Glomerular endothelial cell (primary cell): ENCODE data around the gene GRIA1. TPM values are rescaled to one million over a fixed set of nuclear protein-coding genes. Genes with fewer than 3 reads are reported as not detected.

ENCODE experiments used
- DNase-seq: peaks from one replicate; pipeline ENCODE4 v3.0.0-alpha.2; 2011; ENCODE audit warnings: low read depth, low spot score; ENCODE audit errors: extremely low read depth
- total RNA-seq: library from RNA; depleted of rRNA; stranded (reverse); fragments of >200 nt; gene quantifications from 2 replicates; pipeline ENCODE4 v1.2.3, GENCODE V29; 2015

GRIA1 gene
- total RNA-seq, 1 donor from 2014 or later, result not detected

DNA sequence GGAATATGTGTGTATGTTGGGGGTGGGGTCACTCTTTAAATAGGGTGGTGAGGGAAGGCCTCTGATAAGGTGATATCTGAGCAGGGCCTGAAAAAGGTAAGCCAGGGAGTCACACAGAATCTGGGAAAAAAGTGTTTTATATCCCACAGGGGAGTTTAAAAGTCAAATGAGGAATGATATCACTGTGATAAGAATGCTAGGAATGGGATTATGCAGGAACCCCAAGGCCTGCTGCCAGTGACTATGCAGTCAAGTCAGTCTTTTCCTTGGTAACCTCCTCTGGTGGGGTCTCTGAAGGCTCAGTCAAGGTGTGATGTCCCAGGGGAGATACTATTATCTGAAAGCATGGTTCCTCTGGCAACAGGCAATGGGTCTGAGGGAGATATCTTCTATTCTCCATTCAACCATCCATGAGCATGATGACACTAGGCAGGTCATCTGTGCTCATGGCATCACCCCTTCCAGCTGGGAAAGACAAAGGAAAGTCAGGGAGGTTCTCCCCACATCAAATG lies 53.5 kb downstream of the GRIA1 start:
- DNase-seq, result no peak

DNA sequence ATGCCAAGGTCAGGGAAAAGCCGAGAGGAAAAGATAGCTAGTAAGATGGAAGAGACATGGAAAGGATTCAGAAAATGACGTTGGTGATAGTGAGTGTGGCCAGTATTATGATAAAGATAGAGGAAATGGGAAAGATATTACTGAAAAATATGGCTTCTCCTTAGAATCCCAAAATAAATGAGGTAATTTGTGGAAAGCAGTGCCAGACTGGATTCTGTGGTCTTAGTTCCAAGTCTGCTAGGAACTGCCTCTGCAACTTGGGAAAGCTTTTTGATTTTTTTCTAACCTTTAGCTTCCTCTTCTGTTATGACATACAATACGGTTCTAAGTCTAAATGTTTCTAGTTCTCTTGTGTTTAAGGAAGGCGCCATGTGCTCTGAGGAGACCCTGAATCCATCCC lies 54.2 kb downstream of the GRIA1 start:
- no peak for DNase-seq

DNA sequence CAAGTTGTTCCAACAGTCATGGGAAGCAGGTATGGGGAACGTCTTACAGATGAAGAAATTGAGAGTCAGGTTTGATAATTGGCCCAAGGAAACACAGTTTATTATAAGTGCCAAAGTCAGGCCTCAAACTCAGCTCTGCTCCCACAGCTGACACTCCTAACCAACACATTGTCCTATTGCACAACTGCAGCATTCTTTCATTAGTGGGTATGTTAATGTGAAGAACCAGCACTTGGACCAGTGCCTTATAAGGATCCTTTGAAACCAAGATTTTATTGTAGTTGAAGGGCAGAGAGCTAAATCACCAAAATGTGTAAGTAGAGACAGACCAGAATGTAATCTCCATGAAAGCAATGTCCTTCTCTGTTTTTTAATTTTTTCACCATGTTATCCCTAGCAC lies 56.1 kb downstream of the GRIA1 start:
- no peak for DNase-seq

DNA sequence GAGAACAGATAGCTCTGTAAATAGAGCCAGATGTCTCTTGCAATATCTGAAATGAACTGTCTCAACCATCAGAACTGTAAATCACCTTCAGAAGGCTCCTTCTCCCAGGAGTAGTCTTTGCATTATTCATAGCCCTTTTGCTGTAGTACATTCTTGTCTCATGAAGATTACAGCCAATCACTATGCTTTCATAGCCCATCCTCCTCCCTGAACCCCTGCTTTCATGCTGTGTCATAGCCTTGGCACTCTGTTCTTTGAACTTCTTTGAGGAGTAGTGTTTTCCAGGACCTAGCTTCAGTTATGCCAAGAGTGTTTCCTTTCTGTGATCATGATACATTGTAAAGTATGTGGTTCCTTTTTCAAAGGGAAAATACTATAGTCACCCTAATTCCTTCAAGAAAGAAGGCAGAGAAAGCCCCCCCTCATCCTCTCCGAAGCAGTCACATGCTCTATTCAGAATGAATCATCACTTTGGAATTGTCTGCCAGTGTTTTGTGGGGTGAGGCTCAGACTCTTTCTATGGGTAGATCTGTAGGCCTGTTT lies 61.1 kb downstream of the GRIA1 start:
- peak; percentile 79 for DNase-seq

DNA sequence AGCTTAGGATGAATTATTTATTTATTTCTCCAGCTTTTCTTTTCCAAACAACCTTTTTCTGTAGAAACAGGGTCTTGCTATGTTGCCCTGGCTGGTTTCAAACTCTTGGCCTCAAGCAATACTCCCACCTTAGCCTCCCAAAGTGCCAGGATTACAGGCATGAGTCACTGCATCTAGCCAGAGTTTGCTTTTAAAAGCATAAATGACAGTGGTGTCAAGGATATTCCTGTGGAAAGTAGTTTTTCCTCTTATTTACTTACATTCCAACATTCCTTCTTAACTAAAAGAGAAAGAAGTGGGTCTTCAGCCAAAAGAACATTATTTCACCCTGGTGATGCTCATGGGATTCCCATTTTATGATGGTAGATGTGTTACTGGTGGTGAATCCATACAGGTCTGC lies 62.4 kb downstream of the GRIA1 start:
- DNase-seq, result no peak

DNA sequence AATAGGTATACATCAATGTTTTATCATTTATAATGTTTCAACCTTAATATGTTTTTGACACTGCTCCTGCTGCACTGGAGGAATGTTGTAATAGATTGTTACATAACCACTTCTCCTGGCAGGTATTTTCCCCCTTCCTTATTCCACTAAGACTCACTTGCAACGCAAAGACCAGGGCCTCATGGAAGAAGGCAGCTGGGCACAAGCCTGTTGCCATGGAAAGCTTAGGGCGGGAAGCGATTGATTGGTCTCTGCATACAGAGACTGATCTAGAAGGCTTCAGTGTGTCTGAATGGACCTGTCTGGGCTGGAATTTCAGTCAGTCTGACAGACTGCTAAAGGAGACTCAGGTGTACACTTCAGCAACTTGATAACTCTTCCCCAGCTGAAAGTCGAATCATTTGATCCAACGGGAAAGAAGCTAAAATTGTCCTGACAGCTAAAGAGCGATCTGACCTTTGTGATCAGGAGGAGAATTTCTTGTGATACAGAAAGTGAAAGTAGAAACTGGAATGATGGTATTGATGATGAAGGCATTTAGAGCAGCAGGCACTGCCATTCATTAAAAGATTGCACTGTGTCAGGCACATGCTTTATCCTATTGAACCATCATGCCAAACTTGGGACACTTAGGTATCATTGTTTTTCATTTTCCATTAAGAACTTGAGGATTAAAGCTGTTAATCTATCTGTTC lies 65.1 kb downstream of the GRIA1 start:
- DNase-seq, result no peak

DNA sequence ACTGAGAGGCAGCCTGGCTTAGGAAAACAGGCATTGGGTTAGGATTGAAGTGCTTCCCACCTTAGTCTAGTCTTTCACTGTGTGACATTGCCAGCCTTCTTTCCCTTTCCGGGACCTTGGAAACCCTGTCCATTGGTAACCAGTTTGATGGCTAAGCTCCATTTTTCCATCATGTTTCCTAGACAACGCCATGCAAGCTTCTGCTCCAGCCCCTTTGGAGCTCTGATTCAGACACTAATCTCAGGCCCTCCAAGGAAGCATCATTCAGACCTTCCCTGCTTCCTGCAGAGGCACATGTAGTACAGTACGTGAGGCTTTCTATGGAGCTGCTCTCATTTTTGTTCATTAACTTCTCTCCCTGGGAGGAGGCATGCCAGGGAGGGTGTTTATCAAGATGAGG lies 68.5 kb downstream of the GRIA1 start:
- no peak for DNase-seq

DNA sequence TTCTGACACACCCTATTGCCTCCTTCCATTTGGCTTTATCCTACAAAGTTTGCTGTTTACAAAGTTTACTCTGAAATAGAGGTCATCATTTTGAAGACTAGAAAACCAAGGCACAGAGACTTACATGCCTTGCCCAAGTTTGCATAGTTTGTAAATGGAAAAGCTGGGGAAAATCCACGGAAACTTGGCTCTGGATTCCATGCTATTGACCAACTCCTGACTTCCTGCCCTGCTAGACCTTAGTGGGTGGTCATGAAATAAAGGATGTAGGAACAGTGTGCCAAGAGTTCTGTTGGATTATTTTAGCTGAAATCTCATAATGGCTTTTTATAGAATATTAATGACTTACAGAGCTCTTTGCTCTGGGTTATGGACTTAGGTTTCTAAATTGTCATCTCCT lies 69.5 kb downstream of the GRIA1 start:
- DNase-seq, result no peak

DNA sequence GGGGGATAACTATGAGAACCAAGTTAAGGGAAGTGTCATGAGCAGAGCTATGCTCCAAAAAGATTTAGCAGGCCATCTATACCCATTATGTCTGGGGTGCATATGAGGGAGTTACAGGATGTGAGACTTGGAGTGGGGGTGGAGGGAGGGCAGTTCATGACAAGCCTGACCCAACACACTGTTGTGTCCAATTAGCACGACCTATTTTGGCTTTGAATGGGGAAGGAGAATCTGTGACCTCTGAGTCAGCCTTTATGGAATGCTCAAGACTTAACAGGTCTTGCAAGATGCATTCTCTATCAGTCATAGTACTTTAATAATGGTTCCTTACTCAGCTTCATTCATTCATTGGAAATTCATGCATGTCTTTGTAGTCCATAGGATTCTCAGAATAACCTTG lies 71.7 kb downstream of the GRIA1 start:
- DNase-seq, result no peak

DNA sequence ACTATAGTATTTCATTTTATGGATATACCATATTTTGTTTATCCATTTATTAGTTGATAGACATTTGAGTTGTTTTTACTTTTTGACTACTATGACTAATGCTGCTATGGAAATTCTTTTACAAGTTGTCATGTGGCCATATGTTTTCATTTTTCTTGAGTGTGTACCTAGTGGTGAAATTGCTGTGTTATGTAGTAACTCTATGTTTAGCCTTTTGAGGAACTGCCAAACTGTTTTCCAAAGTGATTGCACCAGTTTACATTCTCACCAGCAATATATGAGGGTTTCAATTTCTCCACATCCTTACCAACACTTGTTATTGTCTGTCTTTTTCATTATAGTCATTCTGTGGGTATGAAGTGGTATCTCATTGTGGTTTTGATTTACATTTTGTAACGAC lies 75.4 kb downstream of the GRIA1 start:
- DNase-seq, result no peak

DNA sequence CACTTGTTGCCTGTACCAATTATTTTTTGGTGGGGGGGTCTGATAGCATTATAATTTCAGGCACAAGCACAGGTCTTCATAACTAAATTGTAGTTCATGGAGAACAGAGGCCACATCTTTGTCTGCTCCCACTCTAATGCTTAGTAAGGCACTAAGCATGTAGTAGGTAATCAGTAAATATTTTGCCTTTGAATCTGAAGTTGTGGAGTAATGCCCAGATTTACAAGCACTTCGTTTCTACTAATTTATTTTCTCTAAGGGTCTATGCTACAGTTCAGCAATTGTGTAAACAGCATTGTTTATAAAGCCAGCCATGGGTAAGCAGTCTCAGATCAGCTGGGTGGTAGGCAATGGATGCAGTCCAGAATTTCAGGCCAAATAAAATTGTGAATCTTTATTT lies 78.6 kb downstream of the GRIA1 start:
- DNase-seq, result no peak

DNA sequence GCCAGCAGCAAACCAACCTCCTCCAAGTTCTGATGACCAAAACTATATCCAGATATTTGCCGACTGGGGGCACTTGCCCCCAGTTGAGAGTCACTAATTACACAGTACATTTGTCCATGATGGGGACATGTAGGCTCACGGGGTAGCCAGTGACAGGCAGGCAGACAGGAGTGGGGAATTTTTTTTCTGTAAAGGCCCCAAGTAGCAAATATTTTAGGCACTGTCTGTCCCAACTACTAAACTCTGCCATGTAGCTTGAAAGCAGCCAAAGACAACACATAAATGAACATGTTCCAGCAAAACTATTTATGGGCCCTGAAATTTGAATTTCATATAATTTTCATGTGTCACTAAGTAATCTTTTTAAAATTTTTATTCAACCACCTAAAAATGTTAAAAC lies 80.7 kb downstream of the GRIA1 start:
- DNase-seq, result no peak

DNA sequence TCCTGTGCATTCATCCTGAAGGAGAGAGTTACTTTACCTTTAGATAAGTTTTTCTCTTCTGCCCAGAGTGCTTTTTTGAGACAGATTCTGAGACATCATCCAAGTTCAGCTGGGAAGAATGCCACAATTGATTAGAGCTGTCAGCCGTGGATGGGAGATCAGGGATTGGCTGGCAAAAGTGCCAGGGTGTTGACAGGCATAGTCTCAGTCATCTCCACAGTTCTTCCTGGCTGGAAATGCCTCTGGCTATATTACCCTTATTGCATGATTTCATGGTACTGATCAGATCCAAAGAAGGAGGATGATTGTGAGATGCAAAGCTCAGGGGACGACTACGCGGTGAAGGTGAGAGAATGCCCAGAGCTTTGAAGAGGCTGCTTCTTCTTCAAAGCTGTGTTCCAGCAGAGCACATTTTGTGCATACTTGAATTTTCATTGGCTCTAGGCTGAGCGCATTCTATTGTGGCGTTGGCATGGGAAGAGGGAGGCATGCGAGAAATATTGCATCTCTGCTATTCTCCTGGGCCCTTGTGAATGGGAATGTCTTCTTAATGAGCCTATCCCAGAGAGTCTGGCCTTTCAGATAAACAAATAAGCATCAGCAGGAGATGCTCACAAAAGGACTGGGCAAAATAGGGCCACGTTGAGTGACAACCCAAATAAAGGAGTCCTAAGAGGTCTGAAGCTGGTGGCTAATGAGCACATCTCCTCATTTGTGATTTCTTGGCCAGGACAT lies 82.1 kb downstream of the GRIA1 start:
- no peak for DNase-seq

DNA sequence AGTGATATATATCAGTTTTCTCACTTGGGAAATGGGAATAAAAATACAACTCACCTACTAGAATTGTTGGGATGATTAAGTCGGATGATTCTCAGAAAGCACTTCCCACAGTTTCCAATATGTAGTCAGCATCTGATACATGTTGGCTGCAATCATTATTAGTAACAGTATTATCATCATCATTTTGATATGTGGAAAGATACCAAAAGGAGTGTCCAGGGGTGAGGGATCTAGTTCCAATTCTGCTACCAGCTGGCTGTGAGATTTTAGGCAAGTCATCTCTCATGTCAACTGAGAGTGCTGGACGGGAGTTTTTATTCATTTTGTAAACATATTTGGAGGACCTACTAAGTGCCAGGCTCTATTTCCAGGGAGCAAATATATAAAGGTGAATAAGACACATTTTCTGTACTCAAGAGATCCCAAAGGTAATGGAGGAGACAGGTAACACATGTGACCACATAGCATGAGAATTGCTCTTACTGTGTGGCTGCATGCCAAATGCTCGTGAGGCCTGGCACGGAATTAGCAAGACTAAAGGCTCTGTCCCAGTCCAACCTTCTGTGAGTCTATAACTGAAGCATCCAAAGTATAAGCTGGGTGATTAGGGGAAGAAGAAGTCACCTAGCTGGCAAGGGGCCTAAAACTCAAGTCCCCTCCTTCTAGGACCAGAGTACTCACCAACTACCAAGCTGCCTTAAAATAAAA lies 83.0 kb downstream of the GRIA1 start:
- DNase-seq, result no peak

DNA sequence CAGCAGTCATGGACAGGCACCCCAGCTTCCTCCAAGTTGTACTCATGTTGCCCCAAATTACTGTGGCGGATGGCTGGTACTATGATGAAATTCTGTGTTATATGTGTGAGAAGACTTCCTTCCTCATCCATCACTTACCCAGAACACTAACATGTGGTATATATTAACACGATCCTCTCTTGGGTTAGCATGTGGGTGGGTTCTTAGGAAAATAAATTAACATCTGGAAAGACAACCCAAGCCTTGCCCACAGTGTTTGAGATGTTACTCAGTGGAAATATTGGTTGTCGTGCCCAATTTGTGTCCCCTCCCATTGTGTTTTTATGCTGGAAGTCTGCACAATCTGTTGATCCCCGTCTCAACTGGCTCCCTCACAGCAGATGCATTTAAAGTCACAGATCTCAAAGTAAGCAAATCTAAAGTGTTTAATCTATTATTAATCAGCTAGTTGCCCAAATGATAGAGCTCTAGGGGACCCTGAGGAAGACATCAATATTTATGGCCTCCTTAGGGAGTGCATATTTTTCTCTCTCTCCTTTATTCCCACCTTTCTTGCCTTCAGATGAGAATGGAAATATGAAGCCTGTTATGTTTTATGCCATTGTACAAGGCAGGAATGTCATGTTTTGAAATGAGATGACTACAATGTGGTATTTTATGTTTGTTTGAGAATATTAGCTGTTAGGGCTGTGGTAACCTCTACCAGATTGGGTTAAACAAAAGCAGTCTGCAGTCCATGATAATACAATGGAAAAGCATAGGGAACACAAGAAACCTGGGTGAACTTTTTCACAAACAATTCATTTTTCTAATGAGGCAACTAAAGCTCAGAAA lies 93.9 kb downstream of the GRIA1 start:
- no peak for DNase-seq

DNA sequence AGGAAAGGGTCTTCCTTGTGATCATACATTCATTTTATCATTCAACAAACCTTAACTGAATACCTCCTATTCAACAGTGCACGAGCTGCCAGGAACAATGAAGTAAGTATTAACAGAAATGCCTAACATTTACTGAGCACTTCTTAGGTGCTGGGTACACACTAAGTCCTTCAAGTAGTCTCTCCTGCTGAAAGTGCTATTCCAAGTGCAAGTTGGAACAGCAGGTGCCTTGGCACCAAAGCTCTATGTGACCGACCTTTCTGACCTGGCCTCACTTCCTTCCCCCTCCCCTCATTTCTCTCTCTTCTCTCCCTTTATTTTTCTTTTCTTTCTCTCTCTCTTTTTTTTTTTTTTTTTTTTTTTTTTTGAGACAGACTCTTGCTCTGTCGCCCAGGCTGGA lies 94.5 kb downstream of the GRIA1 start:
- no peak for DNase-seq

DNA sequence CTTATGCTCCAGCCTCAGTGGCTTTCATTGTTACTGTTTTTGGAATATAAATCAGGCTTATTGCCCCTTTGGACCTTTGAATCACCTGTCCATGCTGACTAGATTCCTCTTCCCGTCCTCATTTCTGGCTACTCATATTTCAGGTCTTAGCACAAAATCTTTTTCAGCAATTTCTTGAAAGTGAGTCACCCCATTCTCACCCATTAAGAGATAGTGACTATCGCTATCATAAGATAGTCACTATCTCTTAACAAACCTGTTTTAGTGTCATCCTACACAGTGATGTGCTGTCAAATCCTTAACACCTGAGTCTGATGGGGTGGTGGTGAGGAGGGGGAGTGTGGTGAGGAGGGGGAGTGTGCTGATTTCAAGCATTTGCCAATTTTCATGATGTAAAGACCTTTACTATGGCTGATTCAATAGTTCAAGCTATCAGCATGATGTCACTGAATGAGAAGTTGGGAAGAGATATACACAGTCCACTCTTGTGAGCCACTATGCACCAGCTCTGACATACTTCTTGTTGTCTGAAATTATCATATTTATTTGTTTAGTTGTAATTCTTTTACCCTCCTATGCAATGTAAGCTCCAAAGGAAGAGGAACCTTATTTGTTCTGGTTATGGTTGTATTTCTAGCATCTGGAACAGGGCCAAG lies 95.3 kb downstream of the GRIA1 start:
- no peak for DNase-seq

DNA sequence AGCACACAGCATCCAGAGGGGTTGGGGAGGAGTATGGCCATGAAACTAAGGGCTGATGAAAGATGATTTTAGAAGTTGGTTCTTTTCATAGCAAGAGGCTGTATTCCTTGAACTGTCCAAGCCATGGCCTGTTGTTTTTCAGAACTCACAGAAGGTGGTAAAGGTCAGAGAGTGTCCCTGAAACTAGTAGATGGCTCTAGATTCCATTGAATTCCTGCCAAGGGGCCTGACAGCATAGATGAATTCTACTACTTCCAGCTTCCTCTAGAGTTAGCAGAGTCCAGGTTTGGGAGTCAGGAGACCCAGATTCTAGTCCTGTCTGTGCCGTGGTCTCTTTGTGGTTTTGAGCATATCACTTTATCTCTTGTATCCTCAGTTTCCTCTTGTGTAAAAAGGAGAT lies 101.6 kb downstream of the GRIA1 start:
- no peak for DNase-seq

DNA sequence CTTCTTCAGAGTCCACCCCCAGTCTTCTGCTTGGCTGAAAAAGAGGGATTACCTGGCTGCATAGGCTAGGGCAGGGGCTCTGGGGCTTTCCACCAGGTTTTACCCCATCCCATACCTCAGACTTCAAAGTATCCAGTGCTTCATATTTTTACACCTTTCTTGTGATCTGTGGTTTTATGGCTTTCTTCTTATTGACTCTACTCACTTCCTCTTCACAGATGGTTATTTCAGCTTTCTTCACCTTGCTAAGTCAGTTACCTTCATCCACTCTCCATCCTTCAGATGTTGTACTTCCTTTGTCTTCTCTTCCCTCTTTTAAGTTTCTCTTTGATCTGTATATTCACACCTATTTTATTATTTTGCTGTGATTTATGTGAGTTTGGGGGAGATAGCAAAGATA lies 104.3 kb downstream of the GRIA1 start:
- DNase-seq, result no peak

DNA sequence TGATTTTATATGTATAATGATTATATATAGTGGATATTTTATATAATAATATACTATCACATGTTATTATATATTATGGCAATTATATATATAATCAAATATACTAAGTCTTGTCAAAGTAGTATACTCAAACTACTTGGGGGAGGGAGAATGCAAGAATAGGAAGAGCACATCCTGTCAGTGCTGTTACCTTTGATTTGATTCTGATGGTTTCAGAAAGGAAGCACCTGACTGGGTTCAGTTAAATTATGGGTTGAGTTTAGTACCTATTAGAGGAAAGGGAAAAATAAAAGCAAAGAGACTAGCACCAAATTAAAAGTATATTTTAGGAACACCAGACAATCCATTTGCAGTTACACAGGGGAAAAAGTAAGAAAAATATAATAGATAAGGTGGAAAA lies 107.6 kb downstream of the GRIA1 start:
- DNase-seq, result no peak
